HepG2 (cell line): ENCODE measurements around the gene FAM187B. TPM values are rescaled to one million over a fixed set of nuclear protein-coding genes. Genes with fewer than 3 reads are reported as not detected.

ENCODE experiments used
- BCLAF1 ChIP-seq: fragments of 450-650 bp; IDR thresholded peaks from 2 replicates; pipeline ENCODE4 v1.6.1; 2017; ENCODE audit warnings: mild to moderate bottlenecking
- FLYWCH1 ChIP-seq: sonication (generic); formaldehyde crosslinking; IDR thresholded peaks from 2 replicates; pipeline ENCODE4 v1.8.1; 2023; ENCODE audit warnings: mild to moderate bottlenecking, missing genetic modification reagents
- HDAC1 ChIP-seq: sonication (generic); formaldehyde crosslinking; IDR thresholded peaks from 2 replicates; pipeline ENCODE4 v1.5.1; 2020; ENCODE audit warnings: mild to moderate bottlenecking, missing genetic modification reagents
- KAT7 ChIP-seq: IDR thresholded peaks from 2 replicates; pipeline ENCODE4 v1.6.1; 2018; ENCODE audit warnings: borderline replicate concordance, missing compliant biosample characterization
- KDM1A ChIP-seq: IDR thresholded peaks from 2 replicates; pipeline ENCODE4 v1.6.1; 2016; ENCODE audit warnings: missing compliant biosample characterization
- KDM4B ChIP-seq: sonication (generic); formaldehyde crosslinking; IDR thresholded peaks from 2 replicates; pipeline ENCODE4 v1.4.0; 2020; ENCODE audit warnings: missing genetic modification reagents
- KDM6A ChIP-seq: IDR thresholded peaks from 2 replicates; pipeline ENCODE4 v1.6.1; 2016; ENCODE audit warnings: low read depth
- RFXAP ChIP-seq: sonication (generic); formaldehyde crosslinking; IDR thresholded peaks from 2 replicates; pipeline ENCODE4 v1.4.0; 2020; ENCODE audit warnings: missing genetic modification reagents, borderline replicate concordance
- SMYD3 ChIP-seq: sonication (generic); formaldehyde crosslinking; IDR thresholded peaks from 2 replicates; pipeline ENCODE4 v1.8.1; 2023; ENCODE audit warnings: mild to moderate bottlenecking, missing genetic modification reagents
- ZBTB49 ChIP-seq: sonication (generic); formaldehyde crosslinking; IDR thresholded peaks from 2 replicates; pipeline ENCODE4 v1.4.0; 2020; ENCODE audit warnings: missing genetic modification reagents, borderline replicate concordance
- ZFP36L1 ChIP-seq: sonication (generic); formaldehyde crosslinking; IDR thresholded peaks from 2 replicates; pipeline ENCODE4 v1.8.0; 2022; ENCODE audit warnings: mild to moderate bottlenecking, missing genetic modification reagents, moderate library complexity
- ZNF17 ChIP-seq: sonication (generic); formaldehyde crosslinking; IDR thresholded peaks from 2 replicates; pipeline ENCODE4 v1.5.0; 2020; ENCODE audit warnings: mild to moderate bottlenecking, missing genetic modification reagents
- ZNF34 ChIP-seq: sonication (generic); formaldehyde crosslinking; IDR thresholded peaks from 2 replicates; pipeline ENCODE4 v1.4.0; 2020; ENCODE audit warnings: mild to moderate bottlenecking, missing genetic modification reagents, borderline replicate concordance
- ZNF383 ChIP-seq: sonication (generic); formaldehyde crosslinking; IDR thresholded peaks from 2 replicates; pipeline ENCODE4 v1.4.0; 2020; ENCODE audit warnings: missing genetic modification reagents, mild to moderate bottlenecking, borderline replicate concordance
- ZNF460 ChIP-seq: sonication (generic); formaldehyde crosslinking; IDR thresholded peaks from 2 replicates; pipeline ENCODE4 v1.5.1; 2020; ENCODE audit warnings: missing genetic modification reagents, mild to moderate bottlenecking, borderline replicate concordance
- ZNF557 ChIP-seq: sonication (generic); formaldehyde crosslinking; IDR thresholded peaks from 2 replicates; pipeline ENCODE4 v1.4.0; 2020; ENCODE audit warnings: missing genetic modification reagents
- ZNF589 ChIP-seq: sonication (generic); formaldehyde crosslinking; conservative IDR thresholded peaks from 2 replicates; pipeline ENCODE4 v1.8.0; 2022; ENCODE audit warnings: mild to moderate bottlenecking, moderate library complexity, missing genetic modification reagents
- ZNF605 ChIP-seq: sonication (generic); formaldehyde crosslinking; IDR thresholded peaks from 2 replicates; pipeline ENCODE4 v1.8.0; 2022; ENCODE audit warnings: mild to moderate bottlenecking, missing genetic modification reagents
- ZNF75D ChIP-seq: sonication (generic); formaldehyde crosslinking; IDR thresholded peaks from 2 replicates; pipeline ENCODE4 v1.8.1; 2023; ENCODE audit warnings: missing genetic modification reagents, mild to moderate bottlenecking, borderline replicate concordance
- polyA plus RNA-seq, 8 experiments: library from polyadenylated mRNA; depleted of rRNA in 3 of 8; stranded (reverse) in 7 of 8; unstranded in 1 of 8; fragments of >200 nt; fragmentation: Illumina TruSeq in 4 of 8; extraction: Trizol in 4 of 8; gene quantifications; 2 replicates each; pipeline versions ENCODE4 v1.2.1 to v1.2.3, GENCODE V29; 2011 to 2016; ENCODE audit warnings: low read depth in 4 of 8, missing spikeins in 1 of 8, mixed read lengths in 1 of 8; ENCODE audit not compliant: insufficient read depth in 1 of 8
- total RNA-seq, 5 experiments: library from RNA; depleted of rRNA; stranded (reverse); fragments of >200 nt; fragmentation: Illumina TruSeq; extraction: Trizol; gene quantifications; 2 replicates each; pipeline ENCODE4 v1.2.3, GENCODE V29; 2016; ENCODE audit warnings: low read depth in 1 of 5
- TF ChIP-seq, protein P1 (sequence below): IDR thresholded peaks from 2 replicates; pipeline ENCODE4 v1.6.1; 2012; ENCODE audit warnings: inconsistent platforms
- TF ChIP-seq, protein P2 (sequence below): sonication (generic); formaldehyde crosslinking; IDR thresholded peaks from 2 replicates; pipeline ENCODE4 v1.4.0; 2020; ENCODE audit warnings: missing genetic modification reagents
- TF ChIP-seq, protein P3 (sequence below): sonication (generic); formaldehyde crosslinking; IDR thresholded peaks from 2 replicates; pipeline ENCODE4 v1.8.0; 2022; ENCODE audit warnings: mild to moderate bottlenecking, missing genetic modification reagents

FAM187B gene
- total and polyA plus RNA-seq, 2 of the 13 experiments (the other 11 are each of a cell fraction or from before 2014, with no cell fraction given) = not detected

GRCh38 chr19:35267353-35267817 is 38.8 kb upstream of the FAM187B start (continued):
- no peak for TF ChIP-seq RFXAP
- TF ChIP-seq ZNF383 = no peak
- no peak for TF ChIP-seq KDM6A (CRISPR knock-in tag)
- no peak for TF ChIP-seq ZFP36L1 (CRISPR knock-in tag)
- no peak for TF ChIP-seq ZNF557 (CRISPR knock-in tag)
- no peak for TF ChIP-seq ZBTB49 (CRISPR knock-in tag)
- no peak for TF ChIP-seq ZNF75D (CRISPR knock-in tag)
- no peak for TF ChIP-seq SMYD3 (CRISPR knock-in tag)
- no peak for TF ChIP-seq ZNF17 (CRISPR knock-in tag)
- TF ChIP-seq KDM1A (CRISPR knock-in tag) = no peak
- TF ChIP-seq, protein P1, sequence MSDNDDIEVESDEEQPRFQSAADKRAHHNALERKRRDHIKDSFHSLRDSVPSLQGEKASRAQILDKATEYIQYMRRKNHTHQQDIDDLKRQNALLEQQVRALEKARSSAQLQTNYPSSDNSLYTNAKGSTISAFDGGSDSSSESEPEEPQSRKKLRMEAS = no peak
- TF ChIP-seq ZNF589 = no peak
- no peak for TF ChIP-seq FLYWCH1 (CRISPR knock-in tag)
- TF ChIP-seq, protein P2, sequence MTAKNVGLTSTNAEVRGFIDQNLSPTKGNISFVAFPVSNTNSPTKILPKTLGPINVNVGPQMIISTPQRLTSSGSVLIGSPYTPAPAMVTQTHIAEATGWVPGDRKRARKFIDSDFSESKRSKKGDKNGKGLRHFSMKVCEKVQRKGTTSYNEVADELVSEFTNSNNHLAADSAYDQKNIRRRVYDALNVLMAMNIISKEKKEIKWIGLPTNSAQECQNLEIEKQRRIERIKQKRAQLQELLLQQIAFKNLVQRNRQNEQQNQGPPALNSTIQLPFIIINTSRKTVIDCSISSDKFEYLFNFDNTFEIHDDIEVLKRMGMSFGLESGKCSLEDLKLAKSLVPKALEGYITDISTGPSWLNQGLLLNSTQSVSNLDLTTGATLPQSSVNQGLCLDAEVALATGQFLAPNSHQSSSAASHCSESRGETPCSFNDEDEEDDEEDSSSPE (CRISPR knock-in tag) = no peak
- no peak for TF ChIP-seq ZNF460 (CRISPR knock-in tag)
- peak; percentile 38; the same call in 1 of the 2 replicates for TF ChIP-seq ZNF605
- no peak for TF ChIP-seq ZNF34
- TF ChIP-seq, protein P3, sequence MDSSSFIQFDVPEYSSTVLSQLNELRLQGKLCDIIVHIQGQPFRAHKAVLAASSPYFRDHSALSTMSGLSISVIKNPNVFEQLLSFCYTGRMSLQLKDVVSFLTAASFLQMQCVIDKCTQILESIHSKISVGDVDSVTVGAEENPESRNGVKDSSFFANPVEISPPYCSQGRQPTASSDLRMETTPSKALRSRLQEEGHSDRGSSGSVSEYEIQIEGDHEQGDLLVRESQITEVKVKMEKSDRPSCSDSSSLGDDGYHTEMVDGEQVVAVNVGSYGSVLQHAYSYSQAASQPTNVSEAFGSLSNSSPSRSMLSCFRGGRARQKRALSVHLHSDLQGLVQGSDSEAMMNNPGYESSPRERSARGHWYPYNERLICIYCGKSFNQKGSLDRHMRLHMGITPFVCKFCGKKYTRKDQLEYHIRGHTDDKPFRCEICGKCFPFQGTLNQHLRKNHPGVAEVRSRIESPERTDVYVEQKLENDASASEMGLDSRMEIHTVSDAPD (CRISPR knock-in tag) = no peak
- no peak for TF ChIP-seq BCLAF1
- no peak for TF ChIP-seq HDAC1 (CRISPR knock-in tag)
- TF ChIP-seq KDM4B (CRISPR knock-in tag) = no peak
- TF ChIP-seq KAT7 (CRISPR knock-in tag) = peak; percentile 64; the same call in 1 of the 2 replicates
